K562 (cell line): ENCODE results near the gene STX11. TPM values are rescaled to one million over a fixed set of nuclear protein-coding genes. Genes with fewer than 3 reads are reported as not detected.

Experiments
- ATAC-seq: fragments of 200-7000 bp; cut with Tn5 transposase; 3 replicates; pipeline ENCODE4 v1.9.1; 2020; ENCODE audit warnings: moderate library complexity
- BruUV-seq: library from RNA; stranded (reverse); fragments of 400-500 nt; replicated peaks from 2 replicates; lab custom pipeline; 2021; lab: Mats Ljungman, UMichigan
- CTCF ChIA-PET: fragments of 300-600 bp; formaldehyde crosslinking; extraction: SDS; loops from one replicate; lab custom pipeline; 2021; ENCODE audit warnings: low intra/inter-chr PET ratio; lab: Yijun Ruan, JAX
- POLR2A ChIA-PET: fragments of 300-600, 350-650 bp; sonication (Branson Sonifier 250); formaldehyde crosslinking; extraction: SDS; loops from one replicate; lab custom pipeline; 2021; ENCODE audit warnings: antibody characterized with exemption, inconsistent platforms; lab: Yijun Ruan, JAX
- DNase-seq, 4 experiments: peaks; one replicate each; pipeline versions ENCODE4 v3.0.0 to v3.0.0-alpha.2; 2011 to 2018; ENCODE audit warnings: low spot score in 3 of 4, mixed read lengths in 3 of 4; ENCODE audit errors: extremely low read depth in 1 of 4
- FAIRE-seq: peaks from 2 replicates; lab custom pipeline; 2011; peaks lifted over from hg19 to GRCh38; lab: Jason Lieb, UNC
- H2AFZ ChIP-seq: 2 replicates; pipeline ENCODE4 v1.6.0; 2011; ENCODE audit warnings: low read depth, low read length, control low read depth, inconsistent platforms
- H3K27ac ChIP-seq: fragments of 200-600 bp; 3 replicates; pipeline ENCODE4 v1.8.0; 2011; ENCODE audit warnings: low read depth, mild to moderate bottlenecking, control low read depth, inconsistent platforms, low read length, moderate library complexity, mixed read lengths; ENCODE audit errors: extremely low read depth
- H3K27me3 ChIP-seq, 2 experiments: fragments of 300-600 bp in 1 of 2; 2 replicates in 1 of 2; 3 replicates in 1 of 2; pipeline versions ENCODE4 v1.6.0 to v1.8.0; 2011; ENCODE audit warnings: inconsistent platforms in 2 of 2, low read length in 2 of 2, mild to moderate bottlenecking in 1 of 2, mixed read lengths in 1 of 2, moderate library complexity in 1 of 2; ENCODE audit not compliant: control insufficient read depth in 2 of 2, insufficient read depth in 2 of 2
- H3K36me3 ChIP-seq: fragments of 300-600 bp; 3 replicates; pipeline ENCODE4 v1.8.0; 2011; ENCODE audit warnings: mild to moderate bottlenecking, low read length, inconsistent platforms; ENCODE audit not compliant: control insufficient read depth, insufficient read depth
- H3K4me1 ChIP-seq, 2 experiments: fragments of 200-600 bp in 1 of 2; replicated peaks in 1 of 2; 2 replicates in 1 of 2; 3 replicates in 1 of 2; pipeline versions ENCODE4 v1.5.1 to v1.8.0; 2011; ENCODE audit warnings: inconsistent platforms in 2 of 2, low read length in 2 of 2, mild to moderate bottlenecking in 1 of 2, mixed read lengths in 1 of 2, moderate library complexity in 1 of 2; ENCODE audit not compliant: control insufficient read depth in 2 of 2, insufficient read depth in 2 of 2
- H3K4me2 ChIP-seq: 2 replicates; pipeline ENCODE4 v1.6.1; 2011; ENCODE audit warnings: low read length, control low read depth, inconsistent platforms, mixed read lengths; ENCODE audit not compliant: insufficient read depth
- H3K4me3 ChIP-seq: fragments of 200-600 bp; sonication (generic), shearing (Covaris generic); 2 replicates; pipeline ENCODE4 v1.5.1; 2016; ENCODE audit warnings: control low read depth, inconsistent platforms
- H3K79me2 ChIP-seq: fragments of 200-600 bp; 3 replicates; pipeline ENCODE4 v1.8.0; 2011; ENCODE audit warnings: low read length, inconsistent platforms; ENCODE audit not compliant: control insufficient read depth, insufficient read depth
- H3K9ac ChIP-seq, 2 experiments: 2 replicates each; pipeline versions ENCODE4 v1.6.0 to v1.6.1; 2011; ENCODE audit warnings: low read depth in 2 of 2, low read length in 2 of 2, control low read depth in 1 of 2, inconsistent platforms in 1 of 2, mild to moderate bottlenecking in 1 of 2, mixed read lengths in 1 of 2; ENCODE audit not compliant: insufficient read depth in 1 of 2
- H3K9me1 ChIP-seq: one replicate; pipeline ENCODE4 v1.6.0; 2011; ENCODE audit warnings: inconsistent platforms, mild to moderate bottlenecking, low read length, moderate library complexity; ENCODE audit not compliant: control insufficient read depth, insufficient read depth
- H3K9me3 ChIP-seq: replicated peaks from 2 replicates; pipeline ENCODE4 v1.5.1; 2011; ENCODE audit warnings: low read depth, low read length, inconsistent platforms; ENCODE audit not compliant: control insufficient read depth, insufficient read depth
- H4K20me1 ChIP-seq: replicated peaks from 2 replicates; pipeline ENCODE4 v1.6.1; 2011; ENCODE audit warnings: low read length, inconsistent platforms, mixed read lengths; ENCODE audit not compliant: control insufficient read depth, insufficient read depth
- NCOA6 ChIP-seq: fragments of 450-650 bp; IDR thresholded peaks from 2 replicates; pipeline ENCODE4 v1.6.1; 2017; ENCODE audit warnings: mild to moderate bottlenecking
- PHB ChIP-seq: fragments of 250-450 bp; sonication (Bioruptor Pico); IDR thresholded peaks from 2 replicates; pipeline ENCODE4 v1.5.0; 2021
- POLR2G ChIP-seq: fragments of 200-400 bp; formaldehyde crosslinking; IDR thresholded peaks from 2 replicates; pipeline ENCODE4 v1.6.1; 2017; ENCODE audit warnings: low read depth, mild to moderate bottlenecking, antibody characterized with exemption, low read length, moderate library complexity
- REST ChIP-seq, 2 experiments: fragments of 450-650 bp; formaldehyde crosslinking in 1 of 2; IDR thresholded peaks; 2 replicates each; pipeline versions ENCODE4 v1.4.0 to v1.6.1; 2014 to 2020; ENCODE audit warnings: mild to moderate bottlenecking in 2 of 2, borderline replicate concordance in 1 of 2, low read depth in 1 of 2
- ZBTB33 ChIP-seq: sonication (generic); formaldehyde crosslinking; IDR thresholded peaks from 2 replicates; pipeline ENCODE4 v1.8.1; 2023; ENCODE audit warnings: mild to moderate bottlenecking, missing genetic modification reagents
- WGBS: fragments of 100-300 bp; shearing (Covaris generic); methylation state at CpG from one replicate; pipeline ENCODE4 v1.1.6; 2016; ENCODE audit warnings: low coverage, mixed read lengths; ENCODE audit not compliant: insufficient coverage; ENCODE audit errors: missing lambda C conversion rate; 5-methylcytosine and 5-hydroxymethylcytosine counted together
- in situ Hi-C: fragments of 300-500 bp; cut with MboI; formaldehyde crosslinking; loops from 4 replicates; pipeline ENCODE4 v1.15.0; 2018; ENCODE audit warnings: inconsistent platforms, mixed read lengths
- intact Hi-C: fragments of 100-400 bp; cut with micrococcal nuclease; formaldehyde crosslinking; loops from 2 replicates; pipeline ENCODE4 v1.14.2; 2022
- polyA plus RNA-seq, 8 experiments: library from polyadenylated mRNA; depleted of rRNA in 4 of 8; stranded (reverse) in 5 of 8; unstranded in 3 of 8; fragments of >200 nt; fragmentation: Nextera tagmentation in 2 of 8; fragmentation: Illumina TruSeq in 1 of 8; extraction: Ambion mirVana in 2 of 8; extraction: Trizol in 1 of 8; gene quantifications; 2 replicates each; pipeline versions ENCODE4 v1.2.1 to v1.2.3, GENCODE V29; 2011 to 2014; ENCODE audit warnings: inconsistent platforms in 1 of 8, missing spikeins in 1 of 8
- total RNA-seq, 7 experiments: library from RNA; depleted of rRNA in 6 of 7; stranded (reverse); fragments of >200 nt in 6 of 7; fragmentation: Illumina TruSeq in 2 of 7; extraction: Trizol in 2 of 7; gene quantifications; 2 replicates each; pipeline versions ENCODE4 v1.2.1 to v1.2.3, GENCODE V29; 2011 to 2021; ENCODE audit warnings: low replicate concordance in 1 of 7

The STX11 gene
- total and polyA plus RNA-seq, 9 of the 15 experiments (the other 6 are each of a cell fraction or from before 2014, with no cell fraction given): 0.06 to 0.73 (median 0.40) TPM

GRCh38 chr6:144186817-144187625 is 36.7 kb downstream of the STX11 start:
- intact Hi-C loops: no loop called here
- Histone ChIP-seq H3K4me2 (no peak overlapping the region), H3K27ac (no peak overlapping the region), H3K79me2 (no peaks in the 10 kb centered on the region), H2AFZ (peak overlapping the region; percentile 6; the same call in 1 of the 2 replicates), H3K4me3 (no peak overlapping the region), H4K20me1 (no peaks in the 10 kb centered on the region), H3K9ac (no peak overlapping the region), H3K4me1 (peaks cover 0 to 10% of the 10 kb centered on the region in 2 experiments; a peak in 1 of 5 replicates), H3K9me1 (no peaks in the 10 kb centered on the region), H3K27me3 (peaks cover 0 to 9% of the 10 kb centered on the region in 2 experiments; a peak in 2 of 5 replicates), H3K36me3 (no peaks in the 10 kb centered on the region), H3K9me3 (no peaks in the 10 kb centered on the region)
- ChIA-PET POLR2A (interaction anchor here (0.6 kb wide), 1 partner anchor 134 kb away, joined by 3 read pairs; no protein-coding TSS in a partner anchor), CTCF (no interaction called here)
- WGBS: 55% methylated on average over 74 of the region's 79 CpGs
- in situ Hi-C loops: no loop called here
- FAIRE-seq (no peak), ATAC-seq (no peak), DNase-seq (no peak)
- no peak for TF ChIP-seq REST (IDR thresholded peaks at IDR 0.05; ENCODE audit: borderline replicate concordance)
- TF ChIP-seq REST (CRISPR knock-in tag; IDR thresholded peaks at IDR 0.05; ENCODE audit: low read depth): no peak
- TF ChIP-seq PHB (CRISPR knock-in tag): no peak
- no peak for TF ChIP-seq POLR2G
- TF ChIP-seq ZBTB33 (CRISPR knock-in tag): peak; percentile 68
- no peak for TF ChIP-seq NCOA6
- BruUV-seq: no TSS peak
